MV-4-11 (cell line): ENCODE data around the gene RRP12.

Source experiments
- DNase-seq: peaks from one replicate; lab custom pipeline; 2025; lab: John Stamatoyannopoulos, UW

RRP12 gene

GRCh38 chr10:97311111-97311626 lies 90.0 kb downstream of the RRP12 start:
- peak; percentile 16 for DNase-seq

DNA sequence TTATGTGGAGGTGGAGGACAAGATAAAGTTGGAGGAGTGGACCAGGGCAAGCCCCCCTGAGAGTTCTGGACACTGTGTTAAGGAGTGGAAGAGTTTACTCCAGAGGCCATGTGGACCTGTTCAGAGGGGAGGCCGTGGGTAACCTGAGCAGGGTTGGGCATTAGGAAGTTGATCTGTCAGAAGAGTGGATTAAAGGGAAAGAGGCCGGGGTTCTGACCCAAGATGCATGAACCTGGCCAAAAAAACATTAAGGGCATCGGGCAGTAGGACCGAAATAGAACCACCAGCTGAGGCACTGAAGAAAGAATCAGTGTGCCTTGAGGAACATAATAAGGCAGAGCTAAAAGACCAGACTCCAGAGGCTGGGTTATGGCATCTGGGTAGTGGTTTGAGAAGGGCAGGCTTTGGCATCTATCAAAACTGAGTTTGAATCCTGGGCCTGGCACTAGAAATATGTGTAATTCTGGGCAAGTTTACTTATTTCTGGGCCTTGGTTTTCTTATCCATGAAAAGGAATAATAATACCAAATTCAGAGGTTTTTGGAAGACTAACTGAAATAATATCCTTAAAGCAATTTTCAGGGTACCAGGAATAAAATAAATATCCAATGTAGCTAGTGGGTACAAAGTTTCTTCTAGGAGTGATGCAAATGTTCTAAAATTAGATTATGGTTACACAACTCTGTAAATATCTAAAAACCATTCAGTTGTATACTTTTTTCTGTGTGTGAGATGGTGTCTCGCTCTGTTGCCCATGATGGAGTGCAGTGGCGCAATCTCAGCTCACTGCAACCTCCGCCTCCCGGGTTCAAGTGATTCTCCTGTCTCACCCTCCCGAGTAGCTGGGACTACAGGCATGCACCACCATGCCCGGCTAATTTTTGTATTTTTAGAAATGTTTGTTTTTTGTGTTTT lies 93.0 kb downstream of the RRP12 start:
- DNase-seq = peak; percentile 61

GRCh38 chr10:97307441-97307840 lies 93.7 kb downstream of the RRP12 start:
- peak; percentile 44 for DNase-seq
